Ramos (cell line): ENCODE results near the gene ACTN4.

Experiments
- in situ Hi-C: fragments of 300-500 bp; cut with MboI; formaldehyde crosslinking; loops from one replicate; pipeline ENCODE4 v1.14.3; 2022; ENCODE audit warnings: low sequenced_read_pairs; ENCODE audit not compliant: unreplicated experiment

ACTN4 gene

DNA sequence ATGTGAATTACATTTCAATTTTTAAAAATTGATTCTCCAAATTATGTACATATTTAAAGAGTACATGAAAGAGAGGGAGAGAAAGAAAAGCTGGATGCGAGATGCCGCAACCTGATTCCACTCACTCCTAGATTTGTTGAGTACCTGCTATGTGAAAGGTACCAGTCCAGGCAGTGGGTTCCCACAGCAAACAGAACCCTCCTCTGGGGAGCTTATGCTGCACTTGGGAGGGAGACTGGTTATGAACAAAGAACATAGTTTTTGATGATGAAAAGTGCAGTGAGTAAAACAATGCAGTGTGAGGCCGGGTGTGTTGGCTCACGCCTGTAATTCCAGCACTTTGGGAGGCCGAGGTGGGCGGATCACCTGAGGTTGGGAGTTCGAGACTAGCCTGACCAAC lies 43.4 kb downstream of the ACTN4 start:
- in situ Hi-C loops: no loop called here

DNA sequence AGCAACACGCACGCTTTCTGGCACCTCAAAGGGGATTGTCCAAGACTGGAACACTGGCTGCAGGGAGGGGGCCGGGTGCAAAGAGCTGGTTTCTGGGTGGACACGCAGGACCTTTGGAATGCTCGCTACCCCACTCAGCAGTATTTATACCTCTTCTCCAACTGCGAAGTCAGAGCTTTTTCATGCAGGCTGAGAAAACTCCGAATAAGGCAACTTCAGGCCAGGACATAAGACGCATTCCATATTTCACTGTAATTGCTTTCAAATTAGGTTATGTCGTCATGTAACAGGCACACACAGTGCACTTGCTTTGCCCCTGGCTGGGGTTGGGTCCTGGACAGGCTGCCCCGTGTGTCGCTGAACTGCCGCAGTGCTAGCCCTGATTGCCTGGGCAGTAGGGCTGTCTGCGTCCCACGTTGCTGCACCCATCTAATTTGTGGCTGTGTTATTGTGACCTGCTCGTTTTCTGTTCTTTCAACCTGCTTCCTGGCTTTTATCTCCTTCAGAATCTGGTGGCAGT lies 44.5 kb downstream of the ACTN4 start:
- in situ Hi-C loops: no loop called here

DNA sequence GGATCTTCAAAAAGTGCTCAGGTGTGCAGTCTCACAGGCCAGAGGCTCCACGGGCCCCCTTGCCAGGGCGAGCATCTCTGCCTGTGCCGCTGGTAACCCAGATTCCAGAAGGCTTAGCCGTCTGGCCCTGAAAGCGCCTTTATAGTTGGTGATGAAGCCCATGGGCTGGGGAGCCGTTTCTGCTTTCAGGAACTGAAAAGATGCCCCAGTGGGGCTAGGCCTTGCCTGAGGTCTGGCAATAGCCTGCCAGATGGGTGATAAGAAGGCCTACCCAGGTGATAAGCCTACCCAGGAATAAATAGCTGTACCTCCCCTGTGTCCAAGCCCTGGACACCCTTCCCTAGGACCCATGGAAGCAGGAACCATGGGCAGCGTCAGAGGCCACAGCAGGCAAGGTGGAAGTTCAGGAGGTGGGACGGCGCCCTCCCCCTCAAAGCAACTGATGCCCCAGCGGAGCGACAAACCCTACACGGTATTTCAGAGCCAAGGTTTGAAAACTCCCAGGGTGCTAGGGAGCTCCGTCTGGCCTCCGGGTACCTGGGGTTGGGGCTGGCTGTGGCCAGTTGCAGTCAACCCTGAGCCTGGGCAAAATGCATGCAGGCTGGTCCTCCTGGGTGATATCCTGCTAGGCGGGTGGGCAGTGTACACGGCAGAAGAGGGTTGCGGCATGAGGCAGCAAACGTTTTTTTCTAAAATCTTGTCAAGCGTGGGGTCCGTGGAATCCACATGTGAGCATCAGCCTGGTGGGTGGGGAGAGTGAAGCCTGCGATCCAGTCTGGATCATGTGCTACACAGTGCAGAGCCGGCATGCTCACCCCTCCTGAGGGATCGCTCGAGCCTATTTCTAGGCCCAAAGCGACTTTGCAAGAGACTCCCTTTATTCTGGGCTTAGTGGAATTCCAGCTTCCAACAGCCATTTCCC lies 45.3 kb downstream of the ACTN4 start:
- in situ Hi-C loops: no loop called here

DNA sequence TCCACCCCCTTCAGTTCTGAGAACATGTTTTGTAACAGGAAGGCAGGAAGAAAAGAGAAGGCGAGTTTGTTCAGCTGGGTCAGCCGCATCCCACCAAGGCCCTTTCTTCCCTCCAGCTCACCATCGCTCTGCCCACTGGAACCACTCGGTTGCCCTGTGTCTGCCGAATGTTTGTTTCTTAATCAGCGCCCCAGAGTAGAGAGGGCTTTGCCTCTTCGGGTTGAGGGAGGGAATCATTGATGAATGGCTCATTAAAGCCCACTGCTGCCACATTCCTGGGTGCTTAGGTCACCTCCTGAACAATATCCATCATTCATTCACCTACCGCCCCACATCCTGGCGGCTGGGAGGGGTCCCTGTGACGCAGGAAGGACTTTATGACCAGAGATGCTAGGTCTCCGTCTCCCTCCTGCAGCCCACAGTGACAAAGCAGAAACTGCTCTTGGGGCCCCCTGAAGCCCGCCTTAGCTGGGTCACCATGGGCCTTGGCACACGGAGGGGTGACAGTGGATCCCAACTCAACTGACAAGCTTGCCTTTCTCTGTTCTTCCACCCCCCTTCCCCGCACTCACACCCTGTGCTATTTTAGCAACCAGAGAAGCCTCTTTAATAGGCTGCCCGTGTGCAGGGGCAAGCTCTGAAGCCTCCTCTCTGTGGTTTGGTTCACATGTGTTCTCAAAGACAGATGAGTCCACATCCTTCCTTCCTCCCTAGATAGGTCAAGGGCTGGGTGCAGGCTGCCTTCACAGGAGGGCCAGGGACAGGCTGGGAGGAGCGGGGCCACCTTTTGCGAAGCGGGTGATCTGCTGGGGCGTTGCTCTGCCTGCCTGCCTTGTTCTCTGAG lies 46.2 kb downstream of the ACTN4 start:
- in situ Hi-C loops: no loop called here

DNA sequence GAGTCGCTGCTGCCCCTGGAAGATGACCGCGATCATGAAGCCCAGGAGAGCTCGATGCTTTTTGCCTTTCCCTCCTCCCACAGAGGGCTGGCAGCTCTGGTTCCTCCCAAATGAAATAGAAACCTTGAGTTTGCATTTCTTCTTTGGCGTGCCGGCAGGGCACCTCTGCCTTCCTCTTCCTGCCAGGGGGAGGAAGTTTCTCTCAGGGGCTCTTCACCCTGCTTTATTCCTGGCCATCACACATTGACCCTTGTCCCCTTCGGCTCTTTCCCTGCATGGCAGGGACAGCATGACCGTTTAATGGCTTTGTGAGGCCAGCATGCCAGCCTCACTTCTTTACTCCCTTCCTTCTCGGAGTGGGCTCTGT lies 47.9 kb downstream of the ACTN4 start:
- in situ Hi-C loops: no loop called here

DNA sequence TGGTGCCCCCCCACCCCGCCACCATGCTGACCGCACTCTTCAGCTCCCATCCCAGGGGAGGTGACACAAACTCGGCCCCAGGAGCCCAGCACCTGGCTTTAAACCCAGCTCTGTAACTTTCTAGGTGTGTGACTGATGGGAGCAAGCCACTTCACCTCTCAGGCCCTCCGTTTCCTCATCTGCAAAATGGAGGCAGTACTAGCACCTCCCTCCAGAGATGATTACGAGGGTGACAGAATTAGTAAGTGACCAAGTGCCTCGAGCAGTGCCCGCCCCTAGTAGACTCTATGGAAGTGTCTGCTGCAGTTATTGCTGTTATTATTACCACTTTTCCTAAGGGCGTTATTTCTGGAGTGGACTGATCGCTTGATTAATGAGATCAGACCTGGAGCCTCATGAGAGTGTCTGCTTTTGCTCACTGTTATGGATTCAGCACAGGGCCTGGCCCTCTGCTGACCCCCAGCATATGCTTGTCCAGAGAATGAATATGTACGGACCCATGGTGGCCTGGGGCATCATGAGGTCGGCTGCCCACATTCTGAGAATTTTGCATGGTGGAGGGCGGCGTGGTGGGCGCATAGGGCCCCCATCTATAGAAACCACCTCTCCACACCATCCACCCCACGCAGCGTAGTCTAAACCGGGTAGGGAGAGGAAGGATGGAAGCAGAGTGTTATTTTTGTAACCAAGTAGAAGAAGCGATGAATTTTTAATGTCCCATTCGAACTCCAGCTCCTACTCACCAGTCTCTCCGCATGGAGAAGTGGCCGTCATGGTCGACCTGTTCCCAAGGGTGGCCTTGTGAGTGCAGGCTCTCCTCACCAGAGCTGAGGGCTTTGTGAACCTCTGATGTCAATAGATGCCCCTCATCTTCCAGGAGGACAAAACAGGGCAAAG lies 48.6 kb downstream of the ACTN4 start:
- in situ Hi-C loops: no loop called here

DNA sequence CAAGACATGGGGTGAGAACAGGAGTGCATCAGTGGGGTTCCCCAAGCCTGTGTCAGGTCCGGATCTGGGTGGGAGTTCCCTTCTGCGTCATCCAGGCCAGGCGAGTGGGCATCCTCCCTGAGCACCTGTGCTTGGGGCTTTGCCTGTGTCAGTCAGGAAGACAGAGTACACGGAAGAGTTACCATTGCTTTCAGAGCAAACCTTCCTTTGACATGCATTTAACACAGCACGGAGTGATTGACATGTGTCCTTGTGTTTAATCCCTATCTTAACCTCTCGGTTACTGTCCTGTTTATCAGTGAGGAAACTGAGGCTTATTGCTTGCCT lies 49.2 kb downstream of the ACTN4 start:
- in situ Hi-C loops: no loop called here

DNA sequence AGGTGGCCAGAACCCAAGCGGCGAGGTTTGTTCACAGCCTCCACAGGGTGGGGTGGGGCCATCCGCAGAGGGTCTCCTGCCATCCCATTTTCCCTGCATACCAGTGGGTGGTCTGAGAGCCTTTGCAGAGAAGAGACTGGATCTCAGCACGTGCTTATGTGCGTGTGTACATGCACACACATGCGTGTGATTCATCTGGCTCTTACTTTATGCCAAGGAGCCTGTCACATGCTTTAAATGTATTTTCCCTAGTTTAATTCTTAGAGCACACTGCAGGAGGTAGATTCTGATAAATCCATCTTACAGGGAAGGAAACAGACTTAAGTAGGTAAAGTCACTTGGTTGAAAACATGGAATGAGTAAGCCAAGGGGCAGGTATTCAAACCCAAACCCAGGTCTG lies 49.7 kb downstream of the ACTN4 start:
- in situ Hi-C loops: no loop called here

DNA sequence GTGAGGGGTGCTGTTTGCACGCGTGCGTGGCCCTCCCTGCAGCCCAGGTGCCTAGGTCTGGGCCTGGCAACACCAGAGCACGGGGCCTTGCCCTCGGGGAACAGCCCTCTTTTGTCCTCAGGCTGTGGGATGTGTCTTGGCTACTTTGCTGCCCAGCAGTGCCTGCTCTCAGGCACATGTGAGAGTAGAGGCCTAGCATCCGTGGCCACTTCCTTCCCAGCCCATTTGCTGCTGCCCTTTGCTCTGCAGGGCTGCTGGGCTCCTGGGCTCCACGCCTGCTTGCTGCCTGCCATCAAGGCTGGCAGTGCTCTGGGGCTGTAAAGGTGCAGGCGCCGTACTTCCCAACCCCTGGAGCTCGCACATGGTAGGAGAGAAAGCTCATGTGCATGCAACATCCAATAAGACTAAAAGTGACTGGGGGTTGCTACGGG lies 50.2 kb downstream of the ACTN4 start:
- in situ Hi-C loops: no loop called here

DNA sequence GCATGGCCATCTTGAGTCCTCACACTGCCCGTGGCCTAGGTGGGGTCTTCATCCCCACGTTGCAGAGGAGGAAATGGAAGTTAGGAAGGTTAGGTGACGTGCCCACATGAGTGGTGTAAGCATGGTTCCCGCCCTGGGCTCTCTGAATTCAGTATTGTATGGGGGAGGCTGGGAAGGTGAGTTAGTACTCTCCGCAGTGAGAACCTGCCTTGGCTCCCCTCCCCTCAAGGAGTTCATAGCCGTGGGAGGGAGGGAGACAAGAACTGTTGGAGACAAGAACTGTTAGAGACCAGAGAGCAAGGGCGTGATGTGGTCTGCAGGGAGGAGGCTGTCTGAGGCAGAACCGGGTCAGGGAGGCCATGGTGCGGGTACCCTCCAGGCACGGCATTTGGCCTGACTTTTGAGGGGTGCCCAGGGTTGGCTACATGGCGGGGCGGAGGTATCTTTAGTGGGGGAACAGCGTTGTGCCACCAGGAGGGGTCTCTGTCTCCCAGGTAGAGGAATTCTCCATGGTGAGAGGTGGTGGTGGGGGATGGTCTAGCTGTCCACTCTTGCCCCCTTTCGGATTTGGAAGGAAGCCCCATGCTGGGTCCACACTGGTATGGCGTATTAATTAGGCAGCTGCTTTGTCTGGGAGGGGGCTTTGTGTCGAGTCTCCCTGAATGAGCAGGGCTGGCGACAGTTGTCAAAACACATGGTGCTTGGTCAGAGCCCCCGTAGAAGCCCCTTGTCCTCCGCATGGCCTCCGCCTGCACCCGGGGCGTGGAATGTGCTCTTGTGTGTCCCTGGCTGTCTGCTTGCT lies 51.0 kb downstream of the ACTN4 start:
- in situ Hi-C loops: no loop called here

DNA sequence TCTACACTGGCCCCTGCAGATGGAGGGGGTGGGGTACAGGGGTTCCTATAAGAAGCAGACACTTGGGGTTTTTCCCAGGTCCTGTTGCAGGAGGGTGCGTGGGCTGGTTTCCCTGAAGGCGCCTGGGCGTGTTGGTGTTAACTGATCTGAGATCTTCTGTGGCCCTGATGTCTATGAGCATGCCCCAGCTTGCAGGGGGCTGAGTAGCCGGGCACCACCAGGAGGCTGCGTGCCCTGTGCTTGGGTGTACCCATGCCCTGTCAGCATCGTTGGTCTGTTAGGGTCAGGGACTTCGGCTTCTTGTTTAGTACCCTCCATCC lies 51.5 kb downstream of the ACTN4 start:
- in situ Hi-C loops: no loop called here

DNA sequence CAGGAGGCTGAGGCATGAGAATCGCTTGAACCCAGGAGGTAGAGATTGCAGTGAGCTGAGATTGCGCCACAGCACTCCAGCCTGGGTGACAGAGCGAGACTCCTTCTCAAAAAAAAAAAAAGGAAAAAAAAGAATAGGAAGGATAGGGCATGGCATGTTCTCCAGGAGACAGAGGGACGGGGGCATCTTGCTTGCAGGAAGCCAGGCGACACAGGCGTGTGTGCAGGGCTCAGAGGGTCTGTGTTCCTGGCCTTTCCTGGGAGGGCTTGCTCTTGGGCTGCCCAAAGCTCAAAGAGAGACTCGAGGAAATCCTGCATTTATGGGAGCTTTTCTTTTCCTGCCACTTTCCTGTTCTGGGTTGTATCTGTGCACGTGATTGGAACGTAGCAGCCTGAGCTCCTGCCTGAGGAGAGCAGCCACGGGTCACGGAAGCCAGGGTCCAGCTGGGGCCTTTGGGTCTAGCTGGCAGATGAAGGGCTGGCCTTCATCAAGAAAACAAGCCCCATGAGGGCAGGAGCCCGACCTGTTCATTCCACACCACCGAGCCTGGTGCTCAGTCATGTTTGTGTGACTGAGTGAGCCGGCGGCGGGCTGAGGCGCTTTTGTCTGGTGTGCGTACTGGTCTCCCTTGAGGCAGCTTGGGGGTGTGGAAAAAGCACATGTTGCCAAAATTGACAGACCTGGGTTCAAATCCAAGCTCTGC lies 52.3 kb downstream of the ACTN4 start:
- in situ Hi-C loops: no loop called here

DNA sequence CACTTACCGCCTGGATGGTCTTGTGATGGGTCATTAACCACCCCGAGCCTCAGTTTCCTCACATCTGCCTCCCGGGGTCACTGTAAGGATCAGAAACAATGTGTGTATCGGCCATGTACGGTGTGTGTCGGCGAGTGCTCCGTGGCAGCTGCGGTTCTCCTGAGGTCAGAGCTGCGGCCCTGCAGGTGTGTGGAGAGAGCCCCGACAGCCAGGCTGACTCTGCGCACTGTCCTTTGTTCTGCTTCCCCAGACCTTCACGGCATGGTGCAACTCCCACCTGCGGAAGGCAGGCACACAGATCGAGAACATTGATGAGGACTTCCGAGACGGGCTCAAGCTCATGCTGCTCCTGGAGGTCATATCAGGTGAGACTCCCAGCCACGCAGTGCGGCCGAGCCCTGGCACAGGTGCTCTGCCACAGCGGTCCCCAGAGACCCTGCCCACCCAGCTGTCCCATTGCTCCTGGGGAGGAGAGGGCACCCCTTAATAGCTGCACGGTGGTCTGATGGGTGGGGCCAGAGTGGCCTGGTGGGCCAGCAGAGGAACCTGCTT lies 53.0 kb downstream of the ACTN4 start:
- in situ Hi-C loops: no loop called here

DNA sequence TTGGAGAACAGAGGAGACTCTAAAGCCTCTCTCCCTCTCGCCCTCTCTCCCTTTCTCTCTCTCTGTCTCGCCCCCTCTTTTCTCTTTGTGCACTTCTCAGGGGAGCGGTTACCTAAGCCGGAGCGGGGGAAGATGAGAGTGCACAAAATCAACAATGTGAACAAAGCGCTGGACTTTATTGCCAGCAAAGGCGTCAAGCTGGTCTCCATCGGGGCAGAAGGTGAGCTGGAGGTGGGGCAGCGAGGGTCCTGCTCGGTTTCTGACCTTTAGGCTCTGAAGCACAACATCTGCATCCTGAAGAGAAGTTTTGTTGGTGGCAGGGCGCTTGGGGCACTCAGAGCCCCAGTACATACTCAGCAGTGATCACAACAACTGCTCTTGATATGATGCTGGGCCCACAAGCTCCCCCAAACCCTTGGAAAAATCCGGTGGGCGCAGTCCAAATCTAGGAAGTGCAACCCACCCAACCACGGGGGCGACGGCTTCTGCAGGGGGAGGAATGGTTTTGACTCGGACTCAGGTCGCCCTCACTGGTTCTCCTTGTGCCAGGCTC lies 53.5 kb downstream of the ACTN4 start:
- in situ Hi-C loops: no loop called here

DNA sequence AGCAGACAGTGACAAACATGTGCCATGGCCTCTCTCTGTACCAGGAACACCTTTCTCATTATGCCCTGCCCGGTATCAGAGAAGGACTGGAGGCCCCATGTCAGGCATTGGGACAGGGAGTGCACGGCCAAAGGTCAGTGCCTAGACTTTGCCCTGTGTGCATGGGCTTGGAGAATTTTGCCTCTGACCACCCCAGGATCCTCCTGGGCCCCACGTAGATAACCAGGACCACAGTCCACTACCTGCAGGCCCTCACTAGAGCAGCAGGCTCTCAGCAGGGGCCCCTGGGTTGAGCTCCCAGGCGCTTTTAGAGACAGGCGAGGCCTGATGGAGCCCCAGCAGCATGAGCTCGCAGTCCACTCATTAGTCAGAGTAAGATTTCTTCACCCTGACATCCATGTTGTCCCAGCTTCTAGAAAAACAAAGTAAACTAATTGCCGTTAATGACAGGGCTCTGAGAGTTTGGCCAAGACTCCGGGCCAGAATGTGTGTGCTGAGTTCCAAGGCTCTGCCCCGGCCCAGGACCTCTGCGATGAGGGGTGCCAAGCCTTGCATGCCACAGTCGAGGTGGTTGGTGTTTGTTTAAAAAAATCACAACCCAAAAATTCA lies 54.1 kb downstream of the ACTN4 start:
- in situ Hi-C loops: no loop called here

DNA sequence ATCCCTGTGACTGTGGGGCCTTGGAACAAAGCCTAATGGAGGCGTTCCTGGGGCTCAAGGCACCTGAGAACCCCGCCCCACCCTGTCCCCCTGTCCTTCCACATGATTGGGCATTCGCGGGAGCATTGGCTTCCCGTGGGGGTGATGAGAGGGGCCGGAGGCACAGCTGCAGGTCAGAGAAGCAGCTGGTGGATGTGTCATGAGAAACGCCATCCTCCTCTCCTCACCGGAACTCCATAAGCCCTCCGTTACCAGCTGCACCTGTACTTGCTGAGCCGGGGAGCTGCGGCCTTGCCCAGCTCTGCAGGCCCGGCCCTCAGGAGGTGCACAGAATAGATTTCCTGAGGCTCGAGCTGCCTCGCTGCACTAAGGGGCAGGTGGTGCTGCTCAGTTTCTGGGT lies 54.8 kb downstream of the ACTN4 start:
- in situ Hi-C loops: no loop called here

DNA sequence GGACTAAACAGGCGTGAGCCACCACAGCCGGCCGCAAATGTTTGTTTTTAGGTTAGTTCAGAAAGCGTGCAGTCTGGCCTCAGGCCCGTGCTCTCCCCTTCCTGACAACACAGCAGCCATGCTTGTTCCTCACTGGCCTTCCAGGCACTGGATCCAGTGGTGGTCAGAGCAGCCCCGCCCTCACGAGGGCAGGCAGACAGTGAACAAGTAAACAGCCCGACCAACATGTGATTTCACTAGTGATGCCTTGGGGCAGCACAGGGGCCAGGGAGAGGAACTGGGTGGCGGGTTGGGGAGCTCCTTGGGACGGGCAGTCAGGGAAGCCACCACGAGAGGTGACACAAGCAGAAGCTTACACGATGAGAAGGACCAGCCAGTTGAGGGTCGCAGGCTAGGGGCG lies 56.1 kb downstream of the ACTN4 start:
- in situ Hi-C loops: no loop called here

DNA sequence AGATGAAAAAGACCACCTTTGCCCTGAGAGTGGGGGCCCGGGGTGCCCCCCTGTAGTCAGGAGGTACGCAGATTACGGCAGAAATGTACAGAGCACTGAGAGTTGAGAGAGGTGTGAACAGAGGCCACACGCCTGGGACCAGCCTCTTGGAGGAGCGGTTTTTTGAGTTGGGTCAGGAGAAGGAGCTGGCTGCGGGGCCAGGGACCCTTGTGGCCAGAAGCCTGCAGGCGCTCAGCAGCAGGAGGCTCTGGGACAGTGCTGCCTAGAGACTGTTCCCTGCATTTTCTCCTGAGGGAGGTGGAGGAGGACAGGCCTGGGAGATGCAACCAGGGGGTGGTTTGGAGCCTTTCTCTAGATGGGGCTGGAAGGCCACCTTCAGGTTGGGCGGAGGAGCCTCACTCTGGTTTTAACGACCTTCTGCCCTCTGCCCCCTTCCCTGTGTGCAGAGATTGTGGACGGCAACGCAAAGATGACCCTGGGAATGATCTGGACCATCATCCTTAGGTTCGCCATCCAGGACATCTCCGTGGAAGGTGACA lies 57.1 kb downstream of the ACTN4 start:
- in situ Hi-C loops: no loop called here
